ENCODE results near the gene LRRTM3. TPM values are rescaled to one million over a fixed set of nuclear protein-coding genes. Genes with fewer than 3 reads are reported as not detected.

LRRTM3 gene
- total and polyA plus RNA-seq, 11 donors = not detected

- DNase-seq (no peak), ATAC-seq (no peak)
- intact Hi-C loops (cut with DNase I) = no loop called here
- Histone ChIP-seq H3K27me3 (no peaks in the 10 kb centered on the region), H3K4me1 (no peaks in the 10 kb centered on the region), H3K4me3 (no peak overlapping the region), H3K9me3 (no peaks in the 10 kb centered on the region), H3K36me3 (no peaks in the 10 kb centered on the region), H3K27ac (no peak overlapping the region)
- TF ChIP-seq CTCF (IDR thresholded peaks at IDR 0.05) (no peak), POLR2A (IDR thresholded peaks at IDR 0.05) (no peak)
- WGBS, 4 donors = 87 to 96% (median 95%) methylated on average over 2 of the region's 2 CpGs
These were observed 6.6 kb upstream of the LRRTM3 start for GRCh38 chr10:66919248-66919647.

DNA sequence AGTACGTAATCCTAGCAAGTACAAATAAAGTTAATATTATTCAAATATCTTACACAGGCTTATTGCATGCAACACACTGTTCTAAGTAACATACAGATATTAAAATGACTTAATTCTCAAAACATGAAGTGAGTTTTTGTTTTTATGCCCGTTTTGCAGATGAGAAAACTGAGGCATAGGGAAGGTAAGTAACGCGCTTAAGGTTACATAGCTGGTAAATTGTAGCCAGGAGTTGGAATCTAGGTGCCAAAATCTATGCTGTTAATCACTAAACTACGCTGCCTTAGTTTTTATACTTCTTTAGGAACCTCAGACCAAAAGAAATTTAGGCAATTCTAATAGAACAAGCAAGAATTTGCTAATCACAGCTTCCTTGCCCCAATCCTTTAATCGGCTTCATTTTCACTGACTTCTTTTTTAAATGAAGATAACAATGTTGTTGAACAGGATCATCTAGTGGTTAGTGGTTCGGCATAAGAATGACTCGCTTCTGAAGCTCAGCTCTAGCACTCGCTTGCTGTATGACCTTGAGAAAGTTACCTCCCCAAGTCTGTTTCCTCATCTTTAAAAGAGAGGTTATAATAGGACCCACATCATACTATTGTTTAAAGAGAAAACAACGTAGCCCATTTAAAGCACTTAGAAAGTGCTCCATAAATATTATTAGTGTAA is 1.0 kb upstream of the LRRTM3 start:
- WGBS, 4 donors = 72 to 75% (median 73%) methylated on average over 10 of the region's 10 CpGs
- no peak for DNase-seq
- Histone ChIP-seq H3K4me3 (no peak overlapping the region), H3K36me3 (no peaks in the 10 kb centered on the region), H3K4me1 (peaks cover 0 to 18% (median 0%) of the 10 kb centered on the region in 12 donors), H3K27ac (no peak overlapping the region), H3K27me3 (peaks cover 0 to 46% (median 0%) of the 10 kb centered on the region in 9 donors), H3K9me3 (no peaks in the 10 kb centered on the region)
- intact Hi-C loops (cut with DNase I) = loop anchor here in 2 of 10 donors (10.0 kb wide), 2 partner anchors 590 to 600 kb away; no protein-coding TSS in a partner anchor
- TF ChIP-seq POLR2A (IDR thresholded peaks at IDR 0.05) (no peak), CTCF (IDR thresholded peaks at IDR 0.05) (no peak)
- no peak for ATAC-seq

GRCh38 chr10:66925373-66925772 is 463 bp upstream of the LRRTM3 start:
- no peak overlapping the region for H3K27ac ChIP-seq
- TF ChIP-seq CTCF (IDR thresholded peaks at IDR 0.05) = no peak
- no peak for TF ChIP-seq POLR2A (IDR thresholded peaks at IDR 0.05)
- peaks cover 0 to 18% (median 0%) of the 10 kb centered on the region in 12 donors for H3K4me1 ChIP-seq
- ATAC-seq = no peak
- H3K4me3 ChIP-seq = no peak overlapping the region
- H3K27me3 ChIP-seq = peaks cover 0 to 52% (median 0%) of the 10 kb centered on the region in 9 donors
- no peak for DNase-seq
- WGBS, 4 donors = 39 to 50% (median 44%) methylated on average over 7 of the region's 7 CpGs
- H3K9me3 ChIP-seq = no peaks in the 10 kb centered on the region
- intact Hi-C loops (cut with DNase I) = loop anchor here in 2 of 10 donors (10.0 kb wide), 2 partner anchors 589 to 599 kb away; no protein-coding TSS in a partner anchor
- H3K36me3 ChIP-seq = no peaks in the 10 kb centered on the region

- no peaks in the 10 kb centered on the region for H3K9me3 ChIP-seq
- no peak for TF ChIP-seq POLR2A (IDR thresholded peaks at IDR 0.05)
- TF ChIP-seq CTCF (IDR thresholded peaks at IDR 0.05) = no peak
- ATAC-seq (no peak), DNase-seq (no peak)
- no peak overlapping the region for H3K27ac ChIP-seq
- H3K36me3 ChIP-seq = no peaks in the 10 kb centered on the region
- 63 to 84% (median 80%) methylated on average over 5 of the region's 5 CpGs for WGBS, 4 donors
- intact Hi-C loops (cut with DNase I) = loop anchor here in 2 of 10 donors (10.0 kb wide), 2 partner anchors 588 to 598 kb away; no protein-coding TSS in a partner anchor
- H3K4me3 ChIP-seq = no peak overlapping the region
- peaks cover 0 to 54% (median 4%) of the 10 kb centered on the region in 9 donors for H3K27me3 ChIP-seq
- H3K4me1 ChIP-seq = peaks cover 0 to 18% (median 0%) of the 10 kb centered on the region in 12 donors
These were observed 1.0 kb downstream of the LRRTM3 start for GRCh38 chr10:66926841-66927240.

Data from heart left ventricle (tissue), 16 donors.